Liver (tissue), 9 donors: ENCODE data around the gene NCLN. TPM values are rescaled to one million over a fixed set of nuclear protein-coding genes. Genes with fewer than 3 reads are reported as not detected.
"Not testable (repeated sequence)": the region's sequence is repeated elsewhere in the genome, so short reads cannot be mapped to it uniquely, and the experiment has no call there.

ENCODE experiments used
- DNase-seq: peaks from one replicate; pipeline ENCODE4 v3.0.0-alpha.2; 2017; ENCODE audit warnings: low spot score
- H3K27ac ChIP-seq, 2 donors: one replicate each; pipeline ENCODE4 v1.7.0; 2013; ENCODE audit warnings: inconsistent platforms in 2 of 2, low read length in 2 of 2, control low read depth in 1 of 2, low read depth in 1 of 2, mild to moderate bottlenecking in 1 of 2
- H3K27me3 ChIP-seq, 4 donors: one replicate each; pipeline versions ENCODE4 v1.6.1 to v1.7.0; 2013; ENCODE audit warnings: low read length in 3 of 4, inconsistent platforms in 1 of 4, mild to moderate bottlenecking in 1 of 4, moderate library complexity in 1 of 4; ENCODE audit not compliant: control insufficient read depth in 4 of 4, insufficient read depth in 4 of 4
- H3K36me3 ChIP-seq, 4 donors: one replicate each; pipeline versions ENCODE4 v1.6.1 to v1.7.0; 2013; ENCODE audit warnings: low read length in 3 of 4, mild to moderate bottlenecking in 3 of 4, low read depth in 1 of 4, moderate library complexity in 1 of 4; ENCODE audit not compliant: control insufficient read depth in 4 of 4, insufficient read depth in 3 of 4
- H3K4me1 ChIP-seq, 4 donors: one replicate each; pipeline versions ENCODE4 v1.6.1 to v1.7.0; 2013; ENCODE audit warnings: low read length in 3 of 4, mild to moderate bottlenecking in 3 of 4, moderate library complexity in 1 of 4; ENCODE audit not compliant: control insufficient read depth in 4 of 4, insufficient read depth in 4 of 4
- H3K4me3 ChIP-seq, 3 donors: one replicate each; pipeline versions ENCODE4 v1.6.1 to v1.7.0; 2013; ENCODE audit warnings: low read length in 3 of 3, control low read depth in 1 of 3, low read depth in 1 of 3, mild to moderate bottlenecking in 1 of 3
- H3K9ac ChIP-seq, 2 donors: one replicate each; pipeline ENCODE4 v1.7.0; 2013; ENCODE audit warnings: low read length in 2 of 2, mild to moderate bottlenecking in 2 of 2, moderate library complexity in 2 of 2, control low read depth in 1 of 2, low read depth in 1 of 2
- H3K9me3 ChIP-seq, 4 donors: one replicate each; pipeline versions ENCODE4 v1.6.1 to v1.7.0; 2013; ENCODE audit warnings: low read length in 3 of 4; ENCODE audit not compliant: control insufficient read depth in 4 of 4
- ATF3 ChIP-seq: IDR thresholded peaks from 2 replicates; pipeline ENCODE4 v1.6.1; 2016; ENCODE audit warnings: antibody characterized with exemption
- CTCF ChIP-seq: fragments of 150-350 bp; IDR thresholded peaks from 2 replicates; pipeline ENCODE4 v1.5.1; 2017; ENCODE audit warnings: improper control_type of control experiment, low read depth, low read length; ENCODE audit not compliant: missing input control
- FOXA1 ChIP-seq: IDR thresholded peaks from 2 replicates; pipeline ENCODE4 v1.6.1; 2016; ENCODE audit warnings: antibody characterized with exemption
- HNF4A ChIP-seq, 2 donors: conservative IDR thresholded peaks; 2 replicates each; pipeline ENCODE4 v1.6.1; 2016; ENCODE audit warnings: antibody characterized with exemption in 2 of 2, mild to moderate bottlenecking in 2 of 2
- HNF4G ChIP-seq: IDR thresholded peaks from 2 replicates; pipeline ENCODE4 v1.6.1; 2016; ENCODE audit warnings: antibody characterized with exemption
- JUND ChIP-seq, 2 donors: IDR thresholded peaks; 2 replicates each; pipeline ENCODE4 v1.6.1; 2016; ENCODE audit warnings: antibody characterized with exemption in 2 of 2
- MAX ChIP-seq: IDR thresholded peaks from 2 replicates; pipeline ENCODE4 v1.6.1; 2016; ENCODE audit warnings: antibody characterized with exemption
- NR2F2 ChIP-seq: IDR thresholded peaks from 2 replicates; pipeline ENCODE4 v1.6.1; 2016; ENCODE audit warnings: antibody characterized with exemption
- RAD21 ChIP-seq, 2 donors: IDR thresholded peaks; 2 replicates each; pipeline ENCODE4 v1.6.1; 2016; ENCODE audit warnings: antibody characterized with exemption in 2 of 2, mild to moderate bottlenecking in 2 of 2
- REST ChIP-seq: IDR thresholded peaks from 2 replicates; pipeline ENCODE4 v1.6.1; 2016; ENCODE audit warnings: antibody characterized with exemption, mild to moderate bottlenecking
- RXRA ChIP-seq, 2 donors: IDR thresholded peaks; 2 replicates each; pipeline ENCODE4 v1.6.1; 2017 to 2018; ENCODE audit warnings: antibody characterized with exemption in 2 of 2, mild to moderate bottlenecking in 1 of 2
- SP1 ChIP-seq: IDR thresholded peaks from 2 replicates; pipeline ENCODE4 v1.6.1; 2018; ENCODE audit warnings: antibody characterized with exemption, mild to moderate bottlenecking
- TAF1 ChIP-seq: conservative IDR thresholded peaks from 2 replicates; pipeline ENCODE4 v1.6.1; 2016; ENCODE audit warnings: antibody characterized with exemption, mild to moderate bottlenecking
- YY1 ChIP-seq: IDR thresholded peaks from 2 replicates; pipeline ENCODE4 v1.6.1; 2016; ENCODE audit warnings: antibody characterized with exemption, mild to moderate bottlenecking
- WGBS: extraction: QIAGEN DNeasy Blood & Tissue Kit; methylation state at CpG from one replicate; pipeline ENCODE4 v1.1.7; 2013; 5-methylcytosine and 5-hydroxymethylcytosine counted together
- polyA plus RNA-seq, 2 donors: library from polyadenylated mRNA; stranded (reverse) in 1 of 2; unstranded in 1 of 2; fragments of 200-250 nt in 1 of 2; fragments of >200 nt in 1 of 2; fragmentation: Nextera tagmentation in 1 of 2; extraction: Ambion mirVana in 1 of 2; gene quantifications; one replicate each; pipeline versions ENCODE4 v1.2.1 to v1.2.3, GENCODE V29; 2013 to 2015
- total RNA-seq, 2 donors: library from RNA; depleted of rRNA; stranded (reverse); fragments of >200 nt; gene quantifications; one replicate each; pipeline ENCODE4 v1.2.3, GENCODE V29; 2014
- donor health status: healthy.
- donor health status: healthy.
- donor health status: healthy.
- donor health status: healthy.
- donor health status: healthy.

NCLN gene
- total and polyA plus RNA-seq, 4 donors: 29.5 to 50.8 (median 38.4) TPM

- peaks cover 0 to 2% (median 0%) of the 10 kb centered on the region in 4 donors for H3K27me3 ChIP-seq
- no peak overlapping the region for H3K27ac ChIP-seq
- TF ChIP-seq YY1 (no peak), HNF4A (conservative IDR thresholded peaks at IDR 0.05) (no peak), FOXA1 (no peak)
- no peak for DNase-seq
- WGBS: 62% methylated on average over 4 of the region's 4 CpGs
- H3K9ac ChIP-seq: no peak overlapping the region
- no peaks in the 10 kb centered on the region for H3K4me1 ChIP-seq
- H3K36me3 ChIP-seq: no peaks in the 10 kb centered on the region
- H3K9me3 ChIP-seq: no peaks in the 10 kb centered on the region
- no peak overlapping the region for H3K4me3 ChIP-seq
These were observed 48.1 kb downstream of the NCLN start for GRCh38 chr19:3233831-3234230.

- 54% methylated on average over 9 of the region's 9 CpGs for WGBS
- TF ChIP-seq MAX (no peak), HNF4G (no peak), RXRA (IDR thresholded peaks at IDR 0.05) (no peak), TAF1 (no peak), NR2F2 (no peak), SP1 (no peak), REST (no peak), HNF4A (conservative IDR thresholded peaks at IDR 0.05) (no peak), FOXA1 (no peak), YY1 (no peak), JUND (IDR thresholded peaks at IDR 0.05) (no peak), RAD21 (IDR thresholded peaks at IDR 0.05) (no peak), CTCF (no peak), ATF3 (no peak)
- no peak overlapping the region for H3K27ac ChIP-seq
- H3K9me3 ChIP-seq: no peaks in the 10 kb centered on the region
- no peak overlapping the region for H3K9ac ChIP-seq
- no peak overlapping the region for H3K4me3 ChIP-seq
- DNase-seq: no peak
- no peaks in the 10 kb centered on the region for H3K27me3 ChIP-seq
- no peaks in the 10 kb centered on the region for H3K36me3 ChIP-seq
- H3K4me1 ChIP-seq: no peaks in the 10 kb centered on the region
These were observed 49.1 kb downstream of the NCLN start for GRCh38 chr19:3234800-3235199.

GRCh38 chr19:3235604-3236003 lies 49.9 kb downstream of the NCLN start:
- not testable (repeated sequence) for H3K9ac ChIP-seq, H3K27ac ChIP-seq, DNase-seq, H3K27me3 ChIP-seq, H3K9me3 ChIP-seq, H3K36me3 ChIP-seq, H3K4me3 ChIP-seq, H3K4me1 ChIP-seq
- 63% methylated on average over 2 of the region's 2 CpGs for WGBS
